Aorta (tissue), 5 donors: ENCODE data around the gene PDCD6IP. TPM values are rescaled to one million over a fixed set of nuclear protein-coding genes. Genes with fewer than 3 reads are reported as not detected.

Experiments
- ATAC-seq: fragments of 200-7000 bp; cut with Tn5 transposase; one replicate; pipeline ENCODE4 v1.9.1; 2022; ENCODE audit warnings: moderate library complexity; ENCODE audit not compliant: low FRiP score
- DNase-seq, 2 donors: peaks; one replicate each; pipeline ENCODE4 v3.0.0-alpha.2; 2020
- H3K27ac ChIP-seq, 2 donors: one replicate each; pipeline ENCODE4 v1.5.1; 2013; ENCODE audit warnings: low read length in 2 of 2, mild to moderate bottlenecking in 2 of 2, moderate library complexity in 2 of 2, control low read depth in 1 of 2, inconsistent platforms in 1 of 2, low read depth in 1 of 2
- H3K27me3 ChIP-seq, 2 donors: one replicate each; pipeline ENCODE4 v1.6.1; 2013; ENCODE audit warnings: control low read depth in 1 of 2, low read length in 1 of 2, mild to moderate bottlenecking in 1 of 2, moderate library complexity in 1 of 2; ENCODE audit not compliant: insufficient read depth in 2 of 2, control insufficient read depth in 1 of 2
- H3K36me3 ChIP-seq, 2 donors: one replicate each; pipeline ENCODE4 v1.6.1; 2013; ENCODE audit warnings: control low read depth in 1 of 2, low read length in 1 of 2, mild to moderate bottlenecking in 1 of 2; ENCODE audit not compliant: insufficient read depth in 2 of 2, control insufficient read depth in 1 of 2
- H3K4me1 ChIP-seq, 2 donors: one replicate each; pipeline ENCODE4 v1.6.1; 2013; ENCODE audit warnings: low read length in 2 of 2, control low read depth in 1 of 2, mild to moderate bottlenecking in 1 of 2, moderate library complexity in 1 of 2; ENCODE audit not compliant: insufficient read depth in 2 of 2, control insufficient read depth in 1 of 2
- H3K4me3 ChIP-seq, 2 donors: one replicate each; pipeline ENCODE4 v1.5.1; 2013; ENCODE audit warnings: low read length in 2 of 2, control low read depth in 1 of 2, mild to moderate bottlenecking in 1 of 2
- H3K9me3 ChIP-seq: one replicate; pipeline ENCODE4 v1.6.1; 2013; ENCODE audit warnings: mild to moderate bottlenecking, low read length; ENCODE audit not compliant: control insufficient read depth
- WGBS, 2 donors: extraction: QIAGEN DNeasy Blood & Tissue Kit; methylation state at CpG; one replicate each; pipeline ENCODE4 v1.1.7; 2013; 5-methylcytosine and 5-hydroxymethylcytosine counted together
- intact Hi-C, 2 donors: fragments of 100-400 bp; cut with DNase I; formaldehyde crosslinking; loops; one replicate each; pipeline versions ENCODE4 v1.14.2 to v1.15.0; 2022
- polyA plus RNA-seq, 2 donors: library from polyadenylated mRNA; stranded (reverse); fragments of 200-250 nt; gene quantifications; one replicate each; pipeline ENCODE4 v1.2.3, GENCODE V29; 2013
- total RNA-seq, 2 donors: library from RNA; stranded (reverse); fragmentation: NEBNext Ultra II Directional; extraction: Animal tissue kit (Norgen Biotek cat#: 25700); gene quantifications; one replicate each; pipeline ENCODE4 v1.2.1, GENCODE V29; 2021
- donor health status: healthy with polysubstance abuse.
- donor health status: Bipolar disorder and iron deficiency.
- donor health status: DM: no; HTN: no; CAD: no.
- donor health status: DM: no; HTN: no; CAD: no.
- donor health status: DM: yes; HTN: yes; CAD: no.

PDCD6IP gene
- total and polyA plus RNA-seq, 4 donors: 41.7 to 245 (median 143) TPM

GRCh38 chr3:33914731-33915379 lies 116.4 kb downstream of the PDCD6IP start:
- Histone ChIP-seq H3K27me3 (no peaks in the 10 kb centered on the region), H3K4me1 (no peaks in the 10 kb centered on the region), H3K36me3 (no peaks in the 10 kb centered on the region), H3K4me3 (no peak overlapping the region), H3K9me3 (no peaks in the 10 kb centered on the region), H3K27ac (no peak overlapping the region)
- 88 to 91% methylated on average over 12 of the region's 12 CpGs for WGBS, 2 donors
- intact Hi-C loops: no loop called here
- DNase-seq (no peak), ATAC-seq (no peak)

GRCh38 chr3:33915796-33916546 lies 117.5 kb downstream of the PDCD6IP start:
- Histone ChIP-seq H3K27ac (no peak overlapping the region), H3K9me3 (no peaks in the 10 kb centered on the region), H3K4me1 (no peaks in the 10 kb centered on the region), H3K4me3 (no peak overlapping the region), H3K36me3 (no peaks in the 10 kb centered on the region), H3K27me3 (no peaks in the 10 kb centered on the region)
- intact Hi-C loops: no loop called here
- WGBS, 2 donors: 40 to 46% methylated on average over 9 of the region's 9 CpGs
- DNase-seq (no peak), ATAC-seq (no peak)

DNA sequence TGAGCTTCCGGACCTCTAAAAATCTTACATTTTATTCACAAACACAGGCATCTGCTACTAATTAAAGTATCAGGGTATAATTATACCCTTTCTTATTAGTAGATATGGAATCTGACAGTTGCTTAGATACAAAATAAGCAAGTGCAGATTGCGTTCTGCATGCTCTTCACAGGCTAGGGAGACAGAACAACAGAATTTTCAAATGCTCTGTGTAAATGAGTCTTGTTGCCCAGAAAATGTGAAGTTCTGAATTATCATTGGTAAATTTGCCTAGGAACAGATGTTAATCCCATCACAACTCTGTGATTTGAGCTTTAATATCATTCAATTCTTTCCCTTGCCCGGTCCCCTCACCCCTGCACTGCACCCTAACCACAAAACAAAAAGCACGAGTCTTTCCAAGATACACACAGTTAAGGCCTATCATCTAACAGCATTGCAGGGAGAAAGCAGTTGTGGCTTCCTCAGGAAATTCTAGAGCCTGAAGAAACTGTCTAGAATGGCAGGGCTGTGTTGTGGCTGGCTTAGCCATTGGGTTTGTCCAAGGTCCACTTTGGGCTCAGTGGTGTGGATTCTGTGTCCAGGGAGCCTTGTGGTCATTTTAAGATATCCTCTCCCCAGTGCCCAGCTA lies 119.8 kb downstream of the PDCD6IP start:
- intact Hi-C loops: no loop called here
- Histone ChIP-seq H3K4me3 (no peak overlapping the region), H3K9me3 (no peaks in the 10 kb centered on the region), H3K4me1 (no peaks in the 10 kb centered on the region), H3K36me3 (no peaks in the 10 kb centered on the region), H3K27ac (no peak overlapping the region), H3K27me3 (no peaks in the 10 kb centered on the region)
- no peak for DNase-seq
- no peak for ATAC-seq
- WGBS, 2 donors: 83 to 84% methylated on average over 4 of the region's 4 CpGs

Other genes with a start within 250 kb of the PDCD6IP start
- 100 to 1,000 TPM; 103 to 168 TPM for gene CLASP2, start 80.4 kb upstream of the PDCD6IP start, total RNA-seq
- 10 to 100 TPM; 11.9 to 21.4 TPM for gene CLASP2, start 80.4 kb upstream of the PDCD6IP start, polyA plus RNA-seq